Measurements from ENCODE around the gene RAD51B.

GRCh38 chr14:68756734-68757133 is 937.2 kb downstream of the RAD51B start:
- TF ChIP-seq CTCF (IDR thresholded peaks at IDR 0.05) (no peak), POLR2A (IDR thresholded peaks at IDR 0.05) (no peak)
